Cardiac muscle cell (in vitro differentiated cells and primary cell): Measurements from ENCODE around the gene ARHGAP25. TPM values are rescaled to one million over a fixed set of nuclear protein-coding genes. Genes with fewer than 3 reads are reported as not detected.

Experiments
- DNase-seq, 2 donors: peaks; one replicate each; pipeline versions ENCODE4 v3.0.0 to v3.0.0-alpha.2; 2010 to 2017; ENCODE audit warnings: low read depth in 1 of 2, low spot score in 1 of 2
- H3K27ac ChIP-seq: fragments of 200-600 bp; sonication (generic); 2 replicates; pipeline ENCODE4 v1.5.1; 2016
- H3K27me3 ChIP-seq: fragments of 200-600 bp; sonication (generic); 2 replicates; pipeline ENCODE4 v1.6.0; 2016; ENCODE audit warnings: control low read depth
- H3K36me3 ChIP-seq: fragments of 200-600 bp; sonication (generic); 2 replicates; pipeline ENCODE4 v1.5.1; 2016; ENCODE audit warnings: control low read depth
- H3K4me1 ChIP-seq: fragments of 200-600 bp; sonication (generic); 2 replicates; pipeline ENCODE4 v1.8.1; 2017; ENCODE audit warnings: low read depth, mild to moderate bottlenecking, mixed run types
- H3K4me3 ChIP-seq: fragments of 200-600 bp; sonication (generic); 2 replicates; pipeline ENCODE4 v1.5.1; 2016; ENCODE audit warnings: mild to moderate bottlenecking
- H3K9me3 ChIP-seq: fragments of 200-600 bp; sonication (generic); 2 replicates; pipeline ENCODE4 v1.5.1; 2017; ENCODE audit warnings: low read depth, mild to moderate bottlenecking, control low read depth
- CTCF ChIP-seq: IDR thresholded peaks from 2 replicates; pipeline ENCODE4 v1.5.1; 2012; ENCODE audit warnings: low read depth, mild to moderate bottlenecking, low read length
- polyA plus RNA-seq: library from polyadenylated mRNA; unstranded; fragments of >200 nt; fragmentation: Nextera tagmentation; extraction: Ambion mirVana; gene quantifications from 2 replicates; pipeline ENCODE4 v1.2.1, GENCODE V29; 2016
- total RNA-seq: library from RNA; depleted of rRNA; stranded (reverse); fragments of >200 nt; gene quantifications from 2 replicates; pipeline ENCODE4 v1.2.3, GENCODE V29; 2016

The ARHGAP25 gene
- total and polyA plus RNA-seq, 2 experiments from 2014 or later, result 3.9 to 7.7 TPM

GRCh38 chr2:68779595-68779994 lies 45.0 kb downstream of the ARHGAP25 start:
- no peak overlapping the region for H3K27ac ChIP-seq
- DNase-seq, result no peak
- H3K4me1 ChIP-seq, result no peaks in the 10 kb centered on the region
- no peak for TF ChIP-seq CTCF
- no peaks in the 10 kb centered on the region for H3K27me3 ChIP-seq
- no peaks in the 10 kb centered on the region for H3K9me3 ChIP-seq
- no peaks in the 10 kb centered on the region for H3K36me3 ChIP-seq
- no peak overlapping the region for H3K4me3 ChIP-seq

DNA sequence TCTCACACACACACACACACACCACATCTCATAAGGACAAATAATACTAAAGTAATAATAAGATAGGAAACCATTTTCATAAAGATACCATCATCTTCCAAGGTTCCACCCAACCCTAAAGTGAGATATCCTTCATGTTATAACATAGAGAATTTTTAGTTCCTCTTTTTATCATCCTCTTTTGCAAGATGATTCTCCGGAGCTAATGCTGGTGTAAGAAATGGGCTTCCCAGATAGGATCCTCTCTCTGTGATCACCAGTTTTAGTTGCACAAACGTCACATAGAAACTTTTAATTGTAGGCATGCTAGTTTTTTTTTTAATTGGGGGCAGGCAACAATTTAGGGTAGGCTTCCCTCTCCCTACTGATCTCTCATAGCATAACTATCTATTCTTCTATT lies 49.6 kb downstream of the ARHGAP25 start:
- H3K27ac ChIP-seq, result no peak overlapping the region
- no peak for DNase-seq
- no peaks in the 10 kb centered on the region for H3K27me3 ChIP-seq
- no peaks in the 10 kb centered on the region for H3K9me3 ChIP-seq
- no peaks in the 10 kb centered on the region for H3K36me3 ChIP-seq
- TF ChIP-seq CTCF, result no peak
- H3K4me3 ChIP-seq, result no peak overlapping the region
- no peaks in the 10 kb centered on the region for H3K4me1 ChIP-seq

DNA sequence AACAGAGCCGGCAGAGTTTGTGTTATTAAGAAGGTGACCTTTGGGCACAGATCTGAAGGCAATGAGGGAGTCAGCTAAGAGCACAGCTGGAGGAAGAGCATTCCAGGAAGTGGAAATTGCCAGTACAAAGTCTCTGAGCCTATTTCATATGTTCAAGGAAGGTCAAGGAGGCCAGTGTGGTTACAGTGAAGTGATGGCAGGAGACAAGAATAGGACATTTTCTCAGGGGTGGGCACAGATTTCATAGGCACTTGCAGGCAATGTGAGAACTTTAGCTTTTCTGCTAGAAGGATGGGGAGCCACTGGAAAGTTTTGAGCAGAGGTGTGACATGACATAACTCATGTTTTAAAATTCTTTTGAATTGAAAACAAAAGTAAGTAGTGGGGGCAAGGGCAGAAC lies 50.3 kb downstream of the ARHGAP25 start:
- no peaks in the 10 kb centered on the region for H3K36me3 ChIP-seq
- no peak for TF ChIP-seq CTCF
- no peaks in the 10 kb centered on the region for H3K4me1 ChIP-seq

DNA sequence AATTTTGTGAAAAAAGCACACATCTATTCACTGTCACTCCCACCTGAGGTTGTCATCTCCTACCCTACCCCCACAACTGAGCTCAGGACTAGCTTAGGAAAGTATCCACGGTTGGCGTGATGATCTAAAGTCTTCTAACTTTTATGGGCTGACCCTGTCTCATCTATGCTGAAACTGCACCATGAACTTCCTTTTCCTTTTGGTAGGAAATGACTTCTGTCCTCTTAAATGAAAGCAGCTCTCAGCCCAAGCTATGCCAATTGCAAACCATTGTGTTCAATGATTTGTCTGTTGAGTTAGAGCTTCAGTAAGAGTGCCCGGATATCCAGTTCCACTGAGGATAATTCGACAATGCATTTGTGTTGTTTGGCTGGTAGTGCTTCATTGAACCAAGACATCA lies 52.7 kb downstream of the ARHGAP25 start:
- Histone ChIP-seq H3K27me3 (no peaks in the 10 kb centered on the region), H3K4me1 (no peaks in the 10 kb centered on the region), H3K27ac (no peak overlapping the region), H3K36me3 (no peaks in the 10 kb centered on the region), H3K4me3 (no peak overlapping the region), H3K9me3 (no peaks in the 10 kb centered on the region)
- TF ChIP-seq CTCF, result no peak
- no peak for DNase-seq

More for the DNA sequence above, 50.3 kb downstream of the ARHGAP25 start:
- no peak for DNase-seq
- H3K27ac ChIP-seq, result no peak overlapping the region
- H3K4me3 ChIP-seq, result no peak overlapping the region
- no peaks in the 10 kb centered on the region for H3K9me3 ChIP-seq
- no peaks in the 10 kb centered on the region for H3K27me3 ChIP-seq

- TF ChIP-seq CTCF, result no peak
These were observed 55.0 kb downstream of the ARHGAP25 start for GRCh38 chr2:68789603-68790002.

DNA sequence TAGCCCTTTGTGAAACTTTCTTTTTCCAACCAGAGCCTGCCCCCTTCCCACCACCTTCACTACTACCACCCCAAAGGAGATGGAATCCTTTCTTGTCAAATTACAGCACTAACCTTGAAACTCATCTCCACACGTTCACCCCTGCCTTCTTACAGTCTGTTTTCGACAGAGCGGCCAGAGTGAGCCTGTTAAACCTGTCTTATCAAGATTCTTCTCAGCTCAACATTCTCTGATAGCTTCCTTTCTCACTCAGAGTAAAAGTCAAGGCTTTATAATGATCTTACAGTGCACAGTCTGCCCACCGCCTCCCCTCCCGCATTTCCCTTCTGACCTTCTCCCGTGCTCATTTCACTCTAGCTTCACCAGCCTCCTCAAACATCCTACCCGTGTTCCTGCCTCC lies 56.0 kb downstream of the ARHGAP25 start:
- no peaks in the 10 kb centered on the region for H3K36me3 ChIP-seq
- no peak for TF ChIP-seq CTCF
- DNase-seq, result no peak
- H3K4me1 ChIP-seq, result no peaks in the 10 kb centered on the region
- no peak overlapping the region for H3K27ac ChIP-seq
- H3K27me3 ChIP-seq, result no peaks in the 10 kb centered on the region
- H3K9me3 ChIP-seq, result no peaks in the 10 kb centered on the region
- no peak overlapping the region for H3K4me3 ChIP-seq

More at GRCh38 chr2:68789603-68790002, 55.0 kb downstream of the ARHGAP25 start:
- Histone ChIP-seq H3K36me3 (no peaks in the 10 kb centered on the region), H3K4me3 (no peak overlapping the region), H3K27ac (no peak overlapping the region), H3K27me3 (no peaks in the 10 kb centered on the region), H3K9me3 (no peaks in the 10 kb centered on the region), H3K4me1 (no peaks in the 10 kb centered on the region)
- DNase-seq, result no peak
